Panc1 (cell line): ENCODE measurements around the gene CPM.

Source experiments
- CTCF ChIP-seq: fragments of 450-650 bp; IDR thresholded peaks from 2 replicates; pipeline ENCODE4 v1.5.1; 2017; ENCODE audit warnings: mild to moderate bottlenecking
- REST ChIP-seq, 2 experiments: IDR thresholded peaks; 2 replicates each; pipeline ENCODE4 v1.6.1; 2011 to 2012; ENCODE audit warnings: low read depth in 2 of 2, control low read depth in 1 of 2, low read length in 1 of 2, mild to moderate bottlenecking in 1 of 2, moderate library complexity in 1 of 2; ENCODE audit not compliant: insufficient read depth in 1 of 2
- SIN3A ChIP-seq: IDR thresholded peaks from 2 replicates; pipeline ENCODE4 v1.6.1; 2012; ENCODE audit warnings: low read depth, mild to moderate bottlenecking, low read length, moderate library complexity, borderline replicate concordance; ENCODE audit not compliant: insufficient read depth

- TF ChIP-seq SIN3A (no peak), REST (IDR thresholded peaks at IDR 0.05; ENCODE audit: insufficient read depth in 1 of 2, low read depth in 2 of 2, low read length in 1 of 2) (no peak), CTCF (no peak)
Measured at GRCh38 chr12:68900241-68900640, 32.7 kb downstream of the CPM start.
